PC-3 (cell line): ENCODE data around the gene DDX10.

Source experiments
- CTCF ChIP-seq: fragments of 300-600 bp; sonication (generic); conservative IDR thresholded peaks from 2 replicates; pipeline ENCODE4 v1.5.1; 2017; ENCODE audit warnings: antibody characterized with exemption, low read depth, mild to moderate bottlenecking, low read length
- EZH2 ChIP-seq: fragments of 300-600 bp; sonication (generic); IDR thresholded peaks from one replicate; pipeline ENCODE4 v1.6.1; 2017; ENCODE audit warnings: antibody characterized with exemption, mild to moderate bottlenecking, low read length; ENCODE audit not compliant: unreplicated experiment

- TF ChIP-seq CTCF, result no peak
- no peak for TF ChIP-seq EZH2
Observed at GRCh38 chr11:108703916-108704315, 39.0 kb downstream of the DDX10 start.
